ENCODE data around the gene INO80D.
"Not testable (repeated sequence)": the region's sequence is repeated elsewhere in the genome, so short reads cannot be mapped to it uniquely, and the experiment has no call there.

INO80D gene

DNA sequence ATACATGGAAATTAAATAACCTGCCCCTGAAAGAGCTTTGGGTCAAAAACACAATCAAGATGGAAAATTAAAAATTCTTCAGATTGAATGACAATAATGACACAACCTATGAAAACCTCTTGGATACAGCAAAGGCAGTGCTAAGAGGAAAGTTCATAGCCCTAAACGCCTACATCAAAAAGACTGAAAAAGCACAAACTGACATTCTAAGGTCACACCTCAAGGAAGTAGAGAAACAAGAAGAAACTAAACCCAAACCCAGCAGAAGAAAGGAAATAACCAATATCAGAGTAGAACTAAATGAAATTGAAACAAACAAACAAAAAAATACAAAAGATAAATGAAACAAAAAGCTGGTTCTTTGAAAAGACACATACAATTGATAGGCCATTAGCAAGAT, 52.5 kb downstream of the INO80D start:
- in situ Hi-C loops (cut with HindIII; ENCODE audit: low sequenced_read_pairs), result not testable (repeated sequence)

DNA sequence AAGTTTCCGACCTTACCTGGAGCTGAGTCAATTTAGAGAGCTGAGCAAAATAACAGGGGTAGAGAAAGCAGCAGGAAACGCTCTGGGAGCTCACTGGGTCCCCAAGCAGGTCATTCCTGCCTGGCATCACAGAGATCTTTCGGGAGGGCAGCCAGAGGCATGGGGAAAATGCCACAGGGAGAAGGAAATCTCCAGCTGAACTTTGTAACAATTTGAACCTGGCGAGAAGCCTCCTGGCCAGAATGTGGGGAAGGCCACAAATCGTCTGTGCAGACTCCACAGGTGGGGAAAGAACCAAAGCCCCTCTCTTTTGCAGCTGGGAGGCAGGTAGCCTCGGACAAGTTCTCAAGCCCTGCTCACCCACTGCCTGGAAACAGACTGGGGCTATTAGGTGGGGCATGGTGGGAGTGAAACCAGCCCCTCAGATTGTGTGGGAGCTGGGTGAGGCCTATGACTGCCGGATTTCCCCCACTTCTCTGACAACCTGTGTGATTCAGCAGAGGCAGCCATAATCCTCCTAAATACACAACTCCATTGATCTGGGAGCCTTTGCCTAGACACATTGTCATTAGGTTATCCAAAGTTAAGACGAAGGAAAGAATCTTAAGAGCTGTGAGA, 53.9 kb downstream of the INO80D start:
- in situ Hi-C loops (cut with HindIII; ENCODE audit: low sequenced_read_pairs), result no loop called here

GRCh38 chr2:206031162-206031784, 54.7 kb downstream of the INO80D start:
- in situ Hi-C loops (cut with HindIII; ENCODE audit: low sequenced_read_pairs), result no loop called here

DNA sequence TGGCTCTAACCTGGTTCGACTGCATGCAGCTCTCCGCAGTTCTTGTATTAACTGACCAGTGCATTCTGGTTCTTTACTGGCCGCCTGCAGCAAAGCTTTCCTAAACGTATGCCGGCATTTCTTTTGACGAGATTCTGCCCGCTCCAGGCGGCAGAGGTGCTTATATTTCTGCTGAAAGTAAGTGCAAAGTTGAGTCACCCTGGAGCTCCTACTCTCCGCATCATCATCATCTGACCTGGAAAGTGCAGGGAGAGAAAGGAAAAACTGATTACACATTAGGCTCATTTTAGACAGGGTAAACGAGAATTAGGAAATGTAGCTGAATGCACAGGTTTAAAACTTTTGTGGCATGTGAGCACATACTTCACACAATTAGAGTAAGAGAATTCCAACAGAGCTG, 57.9 kb downstream of the INO80D start:
- in situ Hi-C loops (cut with HindIII; ENCODE audit: low sequenced_read_pairs), result no loop called here

DNA sequence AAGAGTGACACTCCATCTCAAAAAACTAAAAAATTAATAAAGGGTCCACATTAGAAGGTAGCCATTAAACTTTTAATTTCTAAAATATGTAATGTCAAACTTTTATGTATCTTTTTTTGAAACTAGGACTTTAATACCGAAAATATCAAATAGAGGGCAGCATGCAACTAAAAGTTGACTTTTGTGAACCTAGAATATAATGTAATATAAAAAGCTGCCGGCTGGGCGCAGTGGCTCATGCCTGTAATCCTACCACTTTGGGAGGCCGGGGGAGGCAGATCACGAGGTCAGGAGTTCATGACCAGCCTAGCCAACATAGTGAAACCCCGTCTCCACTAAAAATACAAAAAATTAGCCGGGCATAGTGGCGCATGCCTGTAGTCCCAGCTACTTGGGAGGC, 62.8 kb downstream of the INO80D start:
- in situ Hi-C loops (cut with HindIII; ENCODE audit: low sequenced_read_pairs), result no loop called here

DNA sequence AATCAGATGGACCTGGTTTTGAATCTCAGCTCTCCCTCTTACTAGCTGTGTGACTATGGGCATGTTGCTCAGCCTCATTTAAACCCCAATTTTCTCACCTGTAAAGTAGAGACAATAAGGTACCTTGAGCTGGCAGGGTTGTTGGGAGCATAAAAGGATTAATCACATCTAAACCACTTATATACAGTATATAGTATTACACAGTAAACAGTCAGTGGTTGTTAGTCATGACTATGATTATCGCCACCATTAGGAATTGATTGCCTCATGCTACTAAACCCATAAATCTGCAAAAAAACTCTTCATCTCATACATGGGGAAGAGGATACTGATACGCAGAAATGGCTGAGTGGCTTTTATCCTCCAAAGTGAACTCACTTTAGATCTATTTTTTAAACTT, 65.8 kb downstream of the INO80D start:
- in situ Hi-C loops (cut with HindIII; ENCODE audit: low sequenced_read_pairs), result no loop called here

DNA sequence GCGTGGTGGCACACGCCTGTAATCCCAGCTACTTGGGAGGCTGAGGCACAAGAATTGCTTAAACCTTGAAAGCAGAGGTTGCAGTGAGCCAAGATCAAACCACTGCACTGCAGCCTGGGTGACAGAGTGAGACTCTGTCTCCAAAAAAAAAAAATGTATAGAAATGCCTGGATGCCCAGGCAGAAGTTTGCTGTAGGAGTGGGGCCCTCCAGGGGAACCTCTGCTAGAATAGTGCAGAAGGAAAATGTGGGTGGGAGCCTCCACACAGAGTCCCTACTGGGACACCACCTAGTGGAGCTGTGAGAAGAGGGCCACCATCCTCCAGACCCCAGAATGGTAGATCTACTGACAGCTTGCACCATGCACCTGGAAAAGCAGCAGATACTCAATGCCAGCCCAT, 70.2 kb downstream of the INO80D start:
- in situ Hi-C loops (cut with HindIII; ENCODE audit: low sequenced_read_pairs), result not testable (repeated sequence)

DNA sequence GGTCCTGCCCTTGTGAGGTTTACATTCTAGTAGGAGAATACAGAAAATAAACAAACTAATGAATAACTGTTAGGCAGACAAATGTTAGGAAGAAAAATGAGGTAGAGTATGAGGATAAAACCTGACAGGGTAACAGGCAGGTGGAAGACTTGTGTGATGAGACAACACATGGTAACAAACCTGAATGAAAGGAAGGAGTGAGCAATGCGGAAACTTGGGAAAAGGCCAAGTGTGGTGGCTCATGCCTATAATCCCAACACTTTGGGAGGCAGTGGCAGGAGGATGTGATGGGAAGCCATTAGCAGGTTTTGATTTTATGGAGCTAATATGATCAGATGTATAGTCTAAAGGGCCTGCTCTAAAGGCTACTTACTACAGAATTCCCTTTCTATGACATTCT, 74.2 kb downstream of the INO80D start:
- in situ Hi-C loops (cut with HindIII; ENCODE audit: low sequenced_read_pairs), result no loop called here

- in situ Hi-C loops (cut with HindIII; ENCODE audit: low sequenced_read_pairs), result no loop called here
These were observed 74.9 kb downstream of the INO80D start for GRCh38 chr2:206011018-206011614.

- in situ Hi-C loops (cut with HindIII; ENCODE audit: low sequenced_read_pairs), result no loop called here
These were observed 81.8 kb downstream of the INO80D start for GRCh38 chr2:206004004-206004693.

DNA sequence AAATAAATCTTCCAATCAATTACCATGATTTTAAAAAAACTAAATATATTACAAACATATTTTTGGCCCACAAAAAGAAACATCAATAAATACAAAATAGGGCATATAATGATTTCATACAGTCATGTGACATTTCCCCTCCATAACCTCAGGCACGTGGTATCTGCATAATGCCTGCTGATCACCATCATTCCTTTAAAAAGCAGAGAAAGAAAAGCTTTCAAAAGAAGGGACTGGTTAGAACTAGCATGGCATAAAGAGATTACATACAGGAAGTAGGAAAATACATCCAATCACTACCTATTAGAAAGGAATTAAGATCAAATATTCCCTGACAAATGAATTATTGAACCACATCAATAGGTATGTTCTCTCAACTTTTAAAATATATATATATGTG, 83.5 kb downstream of the INO80D start:
- in situ Hi-C loops (cut with HindIII; ENCODE audit: low sequenced_read_pairs), result no loop called here

GRCh38 chr2:206001912-206002311, 84.1 kb downstream of the INO80D start:
- in situ Hi-C loops (cut with HindIII; ENCODE audit: low sequenced_read_pairs), result no loop called here

DNA sequence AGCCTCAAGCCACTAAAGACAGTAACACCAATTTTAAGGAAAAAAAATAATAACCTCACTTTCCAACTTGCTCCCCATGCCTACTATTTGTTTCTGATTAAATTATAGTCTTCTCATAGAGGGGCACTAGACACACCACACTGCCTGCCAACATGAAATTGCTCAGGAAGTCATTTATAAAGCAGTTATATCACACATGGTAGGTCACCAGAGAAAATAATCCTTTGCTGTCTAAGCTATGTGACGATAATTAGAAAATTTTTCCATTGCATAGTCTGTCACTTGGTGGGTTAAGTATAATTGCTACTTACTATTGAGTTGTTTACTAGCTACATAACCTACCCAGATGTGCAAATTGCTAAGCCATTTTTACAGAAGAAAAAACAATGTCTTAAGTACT, 85.2 kb downstream of the INO80D start:
- in situ Hi-C loops (cut with HindIII; ENCODE audit: low sequenced_read_pairs), result no loop called here

- in situ Hi-C loops (cut with HindIII; ENCODE audit: low sequenced_read_pairs), result no loop called here
These were observed 87.4 kb downstream of the INO80D start for GRCh38 chr2:205998583-205998982.

- in situ Hi-C loops (cut with HindIII; ENCODE audit: low sequenced_read_pairs), result no loop called here
These were observed 89.8 kb downstream of the INO80D start for GRCh38 chr2:205996161-205996560.

GRCh38 chr2:205995260-205995659, 90.7 kb downstream of the INO80D start:
- in situ Hi-C loops (cut with HindIII; ENCODE audit: low sequenced_read_pairs), result no loop called here

- in situ Hi-C loops (cut with HindIII; ENCODE audit: low sequenced_read_pairs), result no loop called here
These were observed 91.6 kb downstream of the INO80D start for GRCh38 chr2:205994344-205994743.

DNA sequence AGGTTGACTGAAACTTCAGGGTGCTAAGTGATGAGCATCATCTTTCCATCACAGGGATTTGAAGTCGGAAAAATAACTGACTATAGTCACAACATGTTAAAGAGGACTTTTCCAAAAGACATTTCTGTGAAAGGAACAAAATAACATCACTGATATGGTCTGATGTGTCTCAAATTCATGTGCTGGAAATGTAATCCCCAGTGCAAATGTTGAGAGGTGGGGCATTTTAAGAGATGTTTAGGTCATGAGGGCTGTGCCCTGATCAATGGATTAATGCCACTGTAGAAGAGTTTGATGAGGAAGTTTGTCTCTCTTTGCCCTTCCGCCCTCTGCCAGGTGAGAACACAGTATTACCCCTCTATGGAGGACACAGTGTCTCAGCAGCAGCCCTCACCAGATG, 95.9 kb downstream of the INO80D start:
- in situ Hi-C loops (cut with HindIII; ENCODE audit: low sequenced_read_pairs), result no loop called here

- in situ Hi-C loops (cut with HindIII; ENCODE audit: low sequenced_read_pairs), result no loop called here
These were observed 96.5 kb downstream of the INO80D start for GRCh38 chr2:205989271-205990071.

DNA sequence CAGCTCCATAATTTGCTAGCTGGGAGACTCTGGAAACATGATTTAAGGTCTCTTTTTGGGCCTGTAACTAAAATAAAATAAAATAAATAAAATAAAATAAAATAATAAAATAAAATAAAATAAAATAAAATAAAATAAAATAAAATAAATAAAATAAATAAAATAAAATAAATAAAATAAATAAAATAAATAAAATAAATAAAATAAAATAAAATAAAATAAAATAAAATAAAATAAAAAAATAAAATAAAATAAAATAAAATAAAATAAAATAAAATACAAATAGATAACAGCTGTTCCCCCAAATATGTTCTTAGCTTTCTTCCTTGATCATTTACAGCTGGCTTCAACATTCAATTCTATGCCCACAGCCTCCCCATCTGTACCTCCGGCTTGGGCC, 97.3 kb downstream of the INO80D start:
- in situ Hi-C loops (cut with HindIII; ENCODE audit: low sequenced_read_pairs), result not testable (repeated sequence)

- in situ Hi-C loops (cut with HindIII; ENCODE audit: low sequenced_read_pairs), result no loop called here
These were observed 97.7 kb downstream of the INO80D start for GRCh38 chr2:205988274-205988673.

Data from endothelial cell of hepatic sinusoid (primary cell).